HG03521 (cell line): ENCODE results near the gene RNF112.

ENCODE experiments used
- ATAC-seq: cut with Tn5 transposase; IDR thresholded peaks from one replicate; pipeline ENCODE4 v1.9.1; 2021; ENCODE audit warnings: mild to moderate bottlenecking, moderate library complexity; ENCODE audit not compliant: unreplicated experiment

Gene RNF112, protein sequence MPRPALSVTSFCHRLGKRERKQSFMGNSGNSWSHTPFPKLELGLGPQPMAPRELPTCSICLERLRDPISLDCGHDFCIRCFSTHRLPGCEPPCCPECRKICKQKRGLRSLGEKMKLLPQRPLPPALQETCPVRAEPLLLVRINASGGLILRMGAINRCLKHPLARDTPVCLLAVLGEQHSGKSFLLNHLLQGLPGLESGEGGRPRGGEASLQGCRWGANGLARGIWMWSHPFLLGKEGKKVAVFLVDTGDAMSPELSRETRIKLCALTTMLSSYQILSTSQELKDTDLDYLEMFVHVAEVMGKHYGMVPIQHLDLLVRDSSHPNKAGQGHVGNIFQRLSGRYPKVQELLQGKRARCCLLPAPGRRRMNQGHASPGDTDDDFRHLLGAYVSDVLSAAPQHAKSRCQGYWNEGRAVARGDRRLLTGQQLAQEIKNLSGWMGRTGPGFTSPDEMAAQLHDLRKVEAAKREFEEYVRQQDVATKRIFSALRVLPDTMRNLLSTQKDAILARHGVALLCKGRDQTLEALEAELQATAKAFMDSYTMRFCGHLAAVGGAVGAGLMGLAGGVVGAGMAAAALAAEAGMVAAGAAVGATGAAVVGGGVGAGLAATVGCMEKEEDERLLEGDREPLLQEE

DNA sequence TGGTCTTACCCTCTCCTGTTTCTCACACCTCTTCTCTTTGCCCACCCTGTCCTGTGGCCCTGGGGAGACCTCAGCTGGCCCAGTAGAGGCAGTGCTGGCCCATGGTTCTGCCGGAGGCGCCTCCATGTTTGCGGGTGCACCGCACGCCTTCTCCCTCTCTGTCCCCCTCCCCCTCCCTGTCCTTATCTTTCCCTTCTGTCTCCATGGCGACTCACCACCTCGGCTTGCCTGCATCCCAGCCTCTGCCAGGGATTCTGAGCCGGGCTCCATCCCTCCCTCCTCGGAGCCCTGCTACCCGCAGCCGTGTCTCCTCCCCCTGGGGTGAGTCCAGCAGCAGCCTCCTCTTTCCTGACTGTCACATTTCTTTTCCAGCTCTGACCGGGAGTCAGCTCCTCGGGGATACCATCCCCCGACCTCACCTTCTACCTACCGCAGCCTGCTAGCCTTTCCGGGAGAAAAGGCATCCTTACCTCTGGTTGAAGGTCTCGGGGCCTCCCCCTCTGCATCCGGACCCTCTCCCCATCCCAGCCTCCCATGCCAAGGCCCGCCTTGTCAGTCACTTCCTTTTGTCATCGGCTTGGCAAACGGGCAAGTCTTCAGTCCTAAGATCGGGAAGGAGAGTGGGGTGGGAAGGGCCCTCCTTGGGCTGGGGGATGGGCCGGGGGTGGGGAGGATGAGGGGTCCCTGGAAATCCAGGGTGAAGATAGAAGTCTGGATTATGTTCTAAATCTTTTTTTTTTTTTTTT lies at the start of gene RNF112:
Gene RNF112 (plus strand): TSS at position 358 of the 746 bp plus-strand sequence. CDS start 177 bp downstream, at position 535.
- no peak for ATAC-seq

DNA sequence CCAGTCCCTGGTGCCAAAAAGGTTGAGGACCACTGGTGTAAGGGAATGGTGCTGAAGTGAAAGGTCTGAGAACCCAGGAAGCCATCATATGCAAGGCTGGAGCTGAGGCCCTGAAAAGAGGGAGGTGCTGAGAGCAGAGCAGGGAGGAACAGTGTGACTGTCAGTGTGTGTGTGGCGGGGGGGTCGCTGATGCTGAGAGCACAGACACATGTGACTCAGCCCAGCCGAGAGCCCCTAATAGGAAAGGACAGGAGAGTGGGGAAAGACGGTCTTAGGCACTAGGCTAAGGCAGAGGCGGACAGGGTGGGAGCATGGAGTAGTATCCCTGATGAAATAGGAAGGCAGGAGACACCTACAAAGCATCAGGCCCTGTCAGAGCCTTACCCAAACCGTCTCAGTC lies 49.7 kb upstream of the RNF112 start:
- no peak for ATAC-seq

DNA sequence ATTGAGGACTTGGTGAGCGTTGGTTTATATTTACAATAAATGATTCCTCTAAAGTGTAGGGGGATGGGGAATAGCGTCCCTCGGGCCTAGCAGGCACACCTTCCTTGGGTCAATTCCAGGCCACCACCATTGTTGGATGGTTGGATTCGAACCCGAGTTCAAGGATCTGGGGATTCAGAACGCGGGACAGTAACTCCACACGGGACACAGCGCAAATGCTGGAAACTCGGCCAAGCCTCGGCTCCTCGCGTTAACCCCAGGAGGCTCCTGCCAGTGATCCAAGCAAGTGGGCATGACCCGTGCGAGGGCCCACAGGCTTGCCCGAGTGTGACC lies 49.1 kb upstream of the RNF112 start:
- ATAC-seq, result no peak

DNA sequence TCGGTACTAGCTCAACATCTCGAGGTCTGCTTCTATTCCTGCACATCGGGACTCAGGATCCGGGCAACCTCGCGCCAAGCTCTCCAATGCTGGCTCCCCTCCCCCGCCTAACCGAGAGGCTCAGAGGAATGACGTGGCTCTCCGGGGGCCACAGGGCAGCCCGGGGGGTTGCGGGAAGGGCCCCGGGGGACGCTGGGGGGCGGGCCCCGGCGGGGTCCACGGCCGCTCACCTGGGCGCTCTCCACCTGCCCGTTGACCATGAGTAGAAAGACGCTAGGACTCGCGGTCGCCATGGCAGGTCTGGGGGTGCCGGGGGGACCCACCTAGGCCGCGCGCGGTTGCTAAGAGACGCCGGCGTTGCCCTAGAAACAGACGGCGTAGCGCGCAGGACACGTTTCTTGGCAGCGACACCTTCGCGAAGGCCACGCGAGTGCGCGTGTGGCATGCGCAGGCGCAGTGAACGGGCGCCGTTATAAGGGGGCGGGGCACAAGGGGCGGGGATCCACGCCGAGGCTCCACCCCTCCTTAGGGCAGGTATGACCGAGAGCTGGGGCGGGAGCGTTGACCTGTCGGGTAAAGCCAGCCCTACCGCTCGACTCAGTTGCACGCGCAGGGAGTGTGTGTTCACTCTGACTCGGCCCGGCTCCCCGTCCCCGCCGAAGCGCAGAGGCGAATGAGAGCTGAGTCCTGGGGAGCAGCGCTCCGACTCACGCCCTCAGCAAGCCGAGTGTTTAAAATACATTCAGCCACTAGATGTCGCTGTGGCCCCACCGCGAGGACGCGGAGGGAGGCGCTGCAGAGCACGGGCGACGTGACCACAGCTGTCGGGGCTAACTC lies 48.5 kb upstream of the RNF112 start, which contains the start of gene B9D1:
Gene B9D1 (minus strand): TSS at position 447 of the 837 bp plus-strand sequence. CDS start 154 bp downstream, at position 293.
- peak; percentile 70 for ATAC-seq

DNA sequence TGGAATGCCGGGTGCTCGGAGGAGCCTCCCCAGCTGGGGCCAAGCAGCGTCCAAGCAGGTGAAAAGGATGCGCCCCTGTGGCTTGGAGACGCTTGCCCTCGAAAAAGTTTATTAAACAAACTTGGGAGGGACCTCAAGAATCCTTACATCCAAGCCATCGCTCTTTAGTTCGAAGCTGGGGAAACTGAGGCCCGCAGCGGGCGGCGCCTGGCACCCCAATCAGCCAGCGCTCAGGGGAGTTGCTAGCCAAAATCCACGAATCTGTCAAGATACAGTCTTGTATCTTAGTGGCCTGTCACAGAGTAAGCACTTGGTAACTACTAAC lies 48.0 kb upstream of the RNF112 start:
- no peak for ATAC-seq

DNA sequence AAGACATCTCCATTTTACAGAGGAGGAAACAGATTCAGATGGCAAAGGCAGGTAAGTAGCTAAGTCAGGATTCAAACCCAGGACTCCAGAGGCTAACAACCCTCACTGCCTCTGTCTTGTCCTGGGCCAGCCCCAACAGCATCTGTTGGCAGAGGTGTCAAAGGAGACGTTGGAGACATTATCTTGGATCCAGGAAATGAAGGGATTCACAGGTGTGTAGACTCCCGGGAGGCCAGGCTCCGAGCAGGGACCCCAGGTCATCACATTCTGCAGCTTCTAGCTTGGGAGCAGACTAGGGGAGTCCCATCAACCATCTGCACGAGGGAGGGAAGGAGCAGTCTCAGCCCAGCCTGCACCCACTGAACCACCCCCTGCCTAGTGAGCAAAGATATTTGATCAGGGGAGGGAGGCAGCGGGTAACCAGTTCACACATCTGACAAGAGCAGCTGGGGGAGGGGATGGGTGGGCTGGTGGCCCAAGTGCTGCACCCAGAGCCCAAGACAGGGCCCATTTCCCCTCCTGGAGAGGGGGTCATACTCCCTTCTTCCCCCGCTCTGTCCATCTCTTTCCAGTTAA lies 47.5 kb upstream of the RNF112 start:
- no peak for ATAC-seq

DNA sequence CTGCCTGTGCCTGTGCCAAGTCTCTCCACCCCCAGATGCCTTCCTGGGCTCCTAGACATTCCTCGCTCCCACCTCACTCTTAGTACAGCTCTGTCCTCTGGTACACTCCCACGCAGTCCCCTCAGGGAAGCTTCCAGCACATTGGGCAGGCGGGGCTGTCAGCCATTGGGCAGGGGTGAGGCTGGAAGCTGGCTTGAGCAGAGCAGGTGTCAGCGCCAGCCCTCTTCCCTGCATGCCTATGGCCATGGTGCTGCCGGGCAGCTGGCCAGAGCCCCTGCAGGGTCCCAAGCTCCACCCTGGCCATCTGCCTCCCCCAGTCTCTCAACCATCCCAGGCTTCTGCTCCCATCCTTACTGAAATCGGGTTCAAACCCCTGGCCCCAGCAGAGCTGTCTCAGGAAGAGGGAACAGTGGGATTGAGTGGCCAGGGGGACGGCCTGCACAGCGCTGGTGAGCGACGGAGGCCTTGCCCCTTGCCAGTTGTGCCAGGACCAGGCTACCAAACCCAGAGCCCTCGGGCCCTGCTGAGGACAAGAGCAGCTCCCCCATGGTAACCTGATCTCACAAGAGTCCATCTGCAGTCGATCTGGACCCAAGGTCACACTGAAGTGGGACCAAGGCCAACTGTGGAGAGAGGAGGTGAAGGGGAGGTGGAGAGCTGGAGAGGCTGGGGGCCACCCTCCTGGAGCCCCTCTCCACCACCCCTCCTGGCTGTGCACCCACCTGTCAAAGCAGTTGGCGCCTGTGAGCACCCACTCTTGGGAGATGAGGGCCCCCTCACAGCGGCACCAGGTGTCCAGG lies 46.1 kb upstream of the RNF112 start:
- no peak for ATAC-seq

DNA sequence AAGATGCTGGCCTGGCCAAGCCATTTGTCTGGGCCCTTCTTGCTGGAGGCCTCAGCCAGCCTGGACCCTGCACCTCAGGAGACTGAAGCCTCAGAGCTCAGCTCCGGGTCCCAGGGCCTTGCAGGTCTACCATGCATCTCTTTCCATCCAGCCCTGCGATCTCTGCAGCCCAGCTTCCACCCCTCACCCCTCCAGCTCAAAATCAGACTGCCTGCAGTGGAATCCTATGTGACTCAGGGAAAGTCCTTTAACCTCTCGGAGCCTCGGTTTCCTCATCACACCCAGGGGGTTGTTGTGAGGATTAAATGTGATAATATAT lies 45.6 kb upstream of the RNF112 start:
- ATAC-seq, result no peak

DNA sequence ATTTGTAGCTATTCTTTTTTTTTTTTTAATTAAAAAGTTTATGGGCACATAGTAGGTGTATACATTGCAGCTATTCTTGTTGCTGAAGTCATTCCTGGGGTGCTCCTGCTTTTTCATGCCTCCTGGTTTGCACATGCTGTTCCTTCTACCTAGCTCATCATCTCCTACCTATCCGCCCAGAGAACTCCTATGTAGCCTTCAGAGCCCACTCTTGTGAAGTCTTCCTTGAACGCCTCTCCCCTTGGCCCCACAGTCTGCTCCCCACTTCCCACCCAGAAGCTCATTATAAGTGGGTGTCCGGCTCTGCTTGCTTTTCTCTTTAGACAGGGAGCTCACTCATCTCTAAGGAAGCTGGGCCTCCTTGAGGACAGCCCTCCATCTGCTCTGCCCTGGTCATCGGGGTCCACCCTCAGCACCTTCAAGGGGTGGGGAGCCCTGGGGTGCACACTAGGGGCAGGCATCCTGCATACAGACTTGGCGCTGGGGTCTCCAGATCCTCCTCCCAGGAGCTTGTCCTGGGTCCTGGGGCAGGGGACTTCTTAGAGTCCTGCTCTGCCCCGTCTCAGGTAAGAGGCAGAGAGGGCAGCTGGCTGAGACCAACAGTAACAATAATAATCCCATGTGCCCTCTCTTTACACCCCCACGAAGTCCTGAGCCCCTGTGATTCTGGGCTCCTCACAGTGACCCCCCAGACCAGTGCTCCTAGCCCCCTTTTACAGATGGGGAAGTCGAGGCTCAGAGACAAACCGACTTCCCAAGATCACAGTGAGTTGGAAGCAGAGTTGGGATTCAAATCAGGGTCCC lies 45.0 kb upstream of the RNF112 start:
- no peak for ATAC-seq

DNA sequence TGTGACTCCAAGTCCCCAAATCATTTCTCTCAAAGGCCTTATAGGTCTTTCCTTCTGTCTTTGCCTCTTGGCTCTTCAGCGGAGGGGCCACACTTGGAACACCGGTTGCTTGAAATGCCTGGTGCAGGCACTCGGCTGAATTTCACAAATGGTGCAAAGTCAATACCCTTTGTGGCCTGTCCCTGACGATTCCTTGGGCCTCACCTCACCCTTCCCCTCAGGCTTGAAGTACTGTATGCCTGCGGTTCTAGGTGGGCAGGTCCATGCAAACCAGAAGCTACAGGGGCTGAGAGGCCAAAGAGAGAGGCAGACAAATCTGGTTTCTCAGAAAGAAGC lies 44.4 kb upstream of the RNF112 start:
- no peak for ATAC-seq

DNA sequence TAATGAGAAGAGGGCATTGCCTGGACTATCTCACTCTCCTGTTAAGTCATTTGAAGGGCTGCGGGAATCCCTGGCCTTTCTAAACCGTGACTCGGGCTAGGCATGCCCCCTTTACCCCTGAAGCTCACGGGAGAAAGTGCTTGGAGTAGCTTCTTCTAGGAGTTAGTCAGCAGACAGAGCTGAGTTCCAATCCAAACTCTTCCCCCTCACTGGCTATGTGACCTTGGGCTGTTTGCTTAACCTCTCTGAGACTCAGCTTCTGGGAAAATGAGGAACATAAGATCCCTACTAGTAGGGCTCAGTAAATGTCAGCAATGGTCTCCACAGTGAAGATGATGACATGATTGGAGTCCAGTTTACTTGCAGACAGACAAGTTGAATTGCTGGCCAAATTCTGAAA lies 42.8 kb upstream of the RNF112 start:
- no peak for ATAC-seq

DNA sequence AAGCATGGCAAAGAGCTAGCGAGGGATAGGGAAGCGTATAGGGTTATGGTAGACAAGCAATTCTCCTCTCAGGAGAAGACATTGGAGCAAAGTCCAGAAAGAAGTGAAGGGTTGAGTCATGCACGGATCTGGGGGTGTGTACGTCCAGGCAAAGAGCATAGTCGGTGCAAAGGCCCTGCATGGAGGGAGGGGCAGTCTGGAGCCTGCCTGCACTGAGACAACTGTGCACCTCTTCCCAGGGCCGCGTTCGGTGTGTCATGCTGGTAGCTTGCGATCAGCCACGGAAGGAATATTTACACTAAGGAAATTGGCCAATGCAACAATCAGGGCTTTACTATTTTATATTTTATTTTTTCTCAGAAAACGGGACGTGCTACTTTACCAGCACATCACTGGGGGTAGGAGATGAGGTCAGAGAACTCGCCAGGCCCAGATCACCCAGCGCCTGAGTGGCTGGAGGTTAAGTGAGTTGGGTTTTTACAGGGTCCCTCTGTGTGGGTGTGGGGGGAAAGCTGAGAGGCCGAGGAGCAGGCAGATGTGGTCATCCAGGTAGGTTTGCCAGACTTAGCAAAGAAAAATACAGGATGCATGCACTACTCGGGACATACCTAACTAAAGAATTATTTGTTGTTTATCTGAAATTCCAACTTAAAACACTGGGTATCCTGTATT lies 41.8 kb upstream of the RNF112 start:
- no peak for ATAC-seq

DNA sequence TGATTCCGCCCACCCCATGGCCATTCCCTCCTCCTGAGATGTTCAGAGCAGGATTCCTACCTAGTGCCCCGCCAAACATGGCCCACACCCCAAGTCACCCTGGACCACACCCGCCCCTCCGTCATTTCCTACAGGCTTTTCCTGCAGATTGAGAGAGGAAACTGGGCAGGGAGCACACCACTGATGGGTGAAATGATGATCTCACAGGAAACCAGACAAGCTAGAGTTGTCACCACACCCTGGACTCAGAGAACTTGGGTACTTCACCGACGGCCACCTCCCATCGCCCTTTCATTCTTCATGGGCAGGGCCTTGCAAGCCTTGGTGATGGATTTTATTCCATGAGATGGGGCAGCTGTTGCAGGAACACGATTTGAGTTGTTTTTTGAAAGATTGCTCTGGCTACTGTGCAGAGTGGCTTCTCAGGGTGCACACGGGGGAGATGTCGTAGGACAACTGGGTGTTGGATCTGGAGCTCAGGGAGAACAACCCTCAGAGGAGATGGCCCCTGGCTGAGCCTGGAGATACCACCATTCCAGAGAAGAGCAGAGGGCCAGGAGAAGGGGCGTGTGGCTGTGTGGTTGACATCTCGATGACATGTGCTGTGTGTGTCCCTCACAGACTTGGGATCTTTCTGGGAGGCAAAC lies 41.1 kb upstream of the RNF112 start:
- no peak for ATAC-seq

DNA sequence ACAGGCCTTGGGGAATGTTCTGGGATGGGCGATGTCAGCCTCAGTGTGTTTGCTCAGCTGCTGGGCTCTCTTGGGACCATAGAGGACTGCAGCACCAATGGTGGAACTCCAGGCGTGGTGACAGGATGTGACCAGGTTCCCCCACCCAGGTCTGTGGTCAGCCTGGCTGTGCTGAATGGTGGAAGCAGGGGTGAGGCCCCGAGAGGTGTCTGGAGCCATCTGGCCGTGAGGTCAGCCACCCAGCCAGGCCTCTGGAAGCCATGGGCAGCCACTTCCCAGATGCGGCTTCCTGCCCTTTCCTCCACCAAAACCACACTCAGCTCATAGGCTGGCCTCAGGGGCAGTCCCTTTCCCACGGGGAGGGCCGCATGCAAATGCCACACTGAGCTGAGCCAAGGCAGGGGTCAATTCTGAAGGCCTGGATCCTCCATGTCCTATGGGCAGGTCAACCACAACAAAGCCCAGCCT lies 40.5 kb upstream of the RNF112 start:
- ATAC-seq, result peak; percentile 61

DNA sequence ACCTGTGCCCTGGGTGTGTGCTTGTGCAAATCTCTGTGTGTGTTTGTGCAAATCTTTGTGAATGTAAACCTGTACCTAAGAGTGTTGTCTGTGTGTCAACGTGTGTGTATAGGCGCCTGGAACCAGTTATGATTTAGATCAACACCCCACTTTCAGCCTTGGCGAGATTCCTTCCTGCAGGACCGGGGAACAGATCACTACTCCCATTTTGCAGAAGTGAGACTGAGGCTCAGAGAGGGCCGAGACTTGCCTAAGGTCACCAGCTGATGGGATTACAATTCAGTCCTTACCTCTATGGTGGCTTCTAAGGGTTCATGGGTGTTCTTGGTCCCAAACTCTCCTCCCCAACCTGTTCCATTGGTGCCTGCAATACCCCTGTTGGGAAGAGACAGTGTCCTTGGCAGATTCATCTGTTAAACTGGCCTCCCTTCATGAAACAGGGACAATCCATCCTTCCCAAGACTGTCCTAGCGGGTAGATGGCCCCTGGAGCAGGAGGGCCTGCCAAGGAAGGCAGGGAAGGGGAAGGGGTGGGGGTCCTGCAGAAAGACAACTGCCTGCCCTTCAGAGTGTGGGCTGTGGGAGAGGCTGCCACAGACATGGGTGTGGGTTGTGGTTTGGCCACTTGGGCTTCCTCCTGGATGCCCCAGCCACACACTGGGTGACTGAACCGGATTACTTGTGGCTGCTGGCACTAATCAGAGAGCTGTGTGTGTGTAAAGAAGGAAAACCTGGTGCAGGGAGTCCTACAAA lies 39.6 kb upstream of the RNF112 start:
- ATAC-seq, result no peak

DNA sequence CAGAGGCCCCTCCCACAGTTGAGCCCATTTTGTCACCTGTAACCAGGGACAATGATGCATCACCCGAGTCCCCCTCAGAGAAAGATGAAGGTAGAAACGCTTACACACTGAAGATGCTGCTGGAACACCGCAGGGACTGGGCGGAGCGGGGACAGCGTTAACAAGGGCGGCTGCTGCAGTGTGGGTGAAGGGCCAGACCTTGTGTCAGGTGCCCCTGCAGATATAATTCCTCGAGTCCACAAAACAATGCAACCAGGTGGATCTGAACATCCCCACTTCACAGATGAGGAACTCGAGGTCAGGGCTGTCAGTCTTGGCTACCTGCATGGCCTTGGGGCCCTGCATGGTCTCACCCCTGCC lies 39.0 kb upstream of the RNF112 start:
- no peak for ATAC-seq

DNA sequence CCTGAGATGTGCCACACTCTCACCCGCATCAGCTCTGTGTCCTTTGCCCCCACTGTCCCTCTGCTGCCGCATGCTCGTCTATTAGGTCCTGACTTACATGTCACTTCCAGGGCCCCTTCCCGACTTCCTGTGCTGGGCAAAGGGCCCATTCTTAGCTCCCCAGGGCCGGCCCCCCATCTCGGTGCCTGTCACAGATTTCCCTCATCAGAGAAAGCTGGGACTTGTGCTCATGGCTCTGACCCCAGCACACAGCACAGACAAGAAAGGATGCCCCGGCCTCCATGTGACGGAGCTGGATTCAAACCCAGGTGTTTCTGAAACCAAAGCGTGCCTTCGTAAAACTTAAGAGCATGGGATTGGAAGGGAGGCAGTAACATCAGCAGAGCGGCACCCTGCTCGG lies 38.6 kb upstream of the RNF112 start:
- ATAC-seq, result no peak
